ENCODE data around the gene UBE2F.

- TF ChIP-seq, protein P1, sequence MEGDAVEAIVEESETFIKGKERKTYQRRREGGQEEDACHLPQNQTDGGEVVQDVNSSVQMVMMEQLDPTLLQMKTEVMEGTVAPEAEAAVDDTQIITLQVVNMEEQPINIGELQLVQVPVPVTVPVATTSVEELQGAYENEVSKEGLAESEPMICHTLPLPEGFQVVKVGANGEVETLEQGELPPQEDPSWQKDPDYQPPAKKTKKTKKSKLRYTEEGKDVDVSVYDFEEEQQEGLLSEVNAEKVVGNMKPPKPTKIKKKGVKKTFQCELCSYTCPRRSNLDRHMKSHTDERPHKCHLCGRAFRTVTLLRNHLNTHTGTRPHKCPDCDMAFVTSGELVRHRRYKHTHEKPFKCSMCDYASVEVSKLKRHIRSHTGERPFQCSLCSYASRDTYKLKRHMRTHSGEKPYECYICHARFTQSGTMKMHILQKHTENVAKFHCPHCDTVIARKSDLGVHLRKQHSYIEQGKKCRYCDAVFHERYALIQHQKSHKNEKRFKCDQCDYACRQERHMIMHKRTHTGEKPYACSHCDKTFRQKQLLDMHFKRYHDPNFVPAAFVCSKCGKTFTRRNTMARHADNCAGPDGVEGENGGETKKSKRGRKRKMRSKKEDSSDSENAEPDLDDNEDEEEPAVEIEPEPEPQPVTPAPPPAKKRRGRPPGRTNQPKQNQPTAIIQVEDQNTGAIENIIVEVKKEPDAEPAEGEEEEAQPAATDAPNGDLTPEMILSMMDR (conservative IDR thresholded peaks at IDR 0.05; ENCODE audit: low read depth, low read length): no peak
- TF ChIP-seq POLR2A (IDR thresholded peaks at IDR 0.05; ENCODE audit: low read depth, low read length) (no peak), CEBPB (IDR thresholded peaks at IDR 0.05; ENCODE audit: low read depth, low read length) (no peak), RFX5 (IDR thresholded peaks at IDR 0.05; ENCODE audit: low read depth, low read length) (no peak), USF2 (IDR thresholded peaks at IDR 0.05; ENCODE audit: low read depth, low read length) (no peak), CHD1 (IDR thresholded peaks at IDR 0.05; ENCODE audit: low read depth, low read length) (no peak), FOS (IDR thresholded peaks at IDR 0.05; ENCODE audit: low read depth, low read length) (no peak)
Observed at GRCh38 chr2:238069021-238069709, 102.4 kb downstream of the UBE2F start.
